ENCODE data around the gene TGFB1I1.

DNA sequence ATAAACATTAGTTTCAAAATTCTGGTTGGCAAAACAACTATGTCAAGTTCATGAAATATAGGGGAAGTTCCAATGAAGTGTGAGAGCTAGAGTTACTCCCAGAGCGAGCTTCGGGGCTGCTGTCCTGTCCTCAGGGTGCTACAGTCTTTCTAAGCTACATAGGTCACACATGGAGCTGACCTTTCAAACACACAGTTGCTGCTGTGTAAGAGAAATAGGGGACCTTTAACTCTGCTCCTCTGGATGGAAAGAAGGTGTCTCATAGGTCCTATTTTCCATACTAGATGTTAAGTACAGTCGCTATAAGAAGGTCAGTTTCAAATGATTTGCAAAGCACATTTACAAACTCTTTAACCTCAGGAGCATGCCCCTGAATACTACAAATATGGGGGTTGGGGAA, 49.4 kb downstream of the TGFB1I1 start:
- no peak for TF ChIP-seq POLR2A (IDR thresholded peaks at IDR 0.05; ENCODE audit: low read depth, low read length)
- no peak for TF ChIP-seq POLR2AphosphoS5 (IDR thresholded peaks at IDR 0.05; ENCODE audit: low read depth, low read length)
- no peak for TF ChIP-seq SPI1 (IDR thresholded peaks at IDR 0.05; ENCODE audit: low read depth, low read length)
- no peak for TF ChIP-seq TAF1 (IDR thresholded peaks at IDR 0.05; ENCODE audit: low read depth, low read length)
- TF ChIP-seq PAX5 (IDR thresholded peaks at IDR 0.05; ENCODE audit: insufficient read depth, low read length, severe bottlenecking) = no peak
- no peak for TF ChIP-seq POU2F2 (IDR thresholded peaks at IDR 0.05; ENCODE audit: low read depth, low read length)

Data from GM12891 (cell line).